ENCODE data around the gene CUL3.

- no peak for TF ChIP-seq CTCF (IDR thresholded peaks at IDR 0.05)
- TF ChIP-seq PREB (CRISPR knock-in tag; IDR thresholded peaks at IDR 0.05; ENCODE audit: borderline replicate concordance): no peak
- TF ChIP-seq IRF1 (CRISPR knock-in tag; IDR thresholded peaks at IDR 0.05): no peak
- TF ChIP-seq ATF1 (CRISPR knock-in tag; IDR thresholded peaks at IDR 0.05): no peak
- no peak for TF ChIP-seq MXD4 (CRISPR knock-in tag; IDR thresholded peaks at IDR 0.05; ENCODE audit: borderline replicate concordance)
- no peak for TF ChIP-seq PRDM15 (CRISPR knock-in tag; IDR thresholded peaks at IDR 0.05)
- no peak for TF ChIP-seq ZNF512 (CRISPR knock-in tag; IDR thresholded peaks at IDR 0.05; ENCODE audit: borderline replicate concordance)
- TF ChIP-seq MLX (CRISPR knock-in tag; IDR thresholded peaks at IDR 0.05): no peak
- no peak for TF ChIP-seq TCF7 (CRISPR knock-in tag; IDR thresholded peaks at IDR 0.05; ENCODE audit: low read depth)
- TF ChIP-seq ZBTB43 (CRISPR knock-in tag; IDR thresholded peaks at IDR 0.05): no peak
- TF ChIP-seq MAX (CRISPR knock-in tag; IDR thresholded peaks at IDR 0.05): no peak
Measured at GRCh38 chr2:224461391-224461790, 123.8 kb downstream of the CUL3 start.

Data from WTC11 (cell line).